OCI-LY3 (cell line): Measurements from ENCODE around the gene STAT6.
A peak's percentile ranks its signal among the peaks of the same experiment; 100 is the strongest.

Experiments
- H2AFZ ChIP-seq: fragments of 200-600, 300-600 bp; shearing (Covaris generic); 2 replicates; pipeline ENCODE4 v1.6.0; 2014; ENCODE audit warnings: antibody characterized with exemption, low read depth, low read length
- H3K27ac ChIP-seq: fragments of 200-600, 300-600 bp; sonication (generic); 2 replicates; pipeline ENCODE4 v1.5.1; 2014; ENCODE audit warnings: mild to moderate bottlenecking, low read length, moderate library complexity, mixed read lengths
- H3K27me3 ChIP-seq: fragments of 200-600, 300-600 bp; sonication (generic); 2 replicates; pipeline ENCODE4 v1.6.1; 2014; ENCODE audit warnings: low read depth, low read length, mixed read lengths
- H3K36me3 ChIP-seq: fragments of 200-600, 300-600 bp; sonication (generic); replicated peaks from 2 replicates; pipeline ENCODE3; 2014; ENCODE audit warnings: low read depth, low read length, mixed read lengths
- H3K4me1 ChIP-seq: fragments of 300-600, 200-600 bp; sonication (generic); 2 replicates; pipeline ENCODE4 v1.6.1; 2014; ENCODE audit warnings: low read length, mixed read lengths
- H3K4me2 ChIP-seq: fragments of 200-600, 300-600 bp; sonication (generic); 2 replicates; pipeline ENCODE4 v1.6.1; 2014; ENCODE audit warnings: low read length, mixed read lengths
- H3K4me3 ChIP-seq: fragments of 300-600, 200-600 bp; sonication (generic); 2 replicates; pipeline ENCODE4 v1.5.1; 2014; ENCODE audit warnings: antibody characterized with exemption, mild to moderate bottlenecking, low read length, moderate library complexity
- H3K79me2 ChIP-seq: fragments of 300-600, 200-600 bp; shearing (Covaris generic); 2 replicates; pipeline ENCODE4 v1.6.1; 2014; ENCODE audit warnings: mild to moderate bottlenecking, low read length, mixed read lengths
- H3K9ac ChIP-seq: fragments of 300-600, 200-600 bp; shearing (Covaris generic); 2 replicates; pipeline ENCODE4 v1.6.0; 2014; ENCODE audit warnings: mild to moderate bottlenecking, low read length, moderate library complexity
- H3K9me3 ChIP-seq: fragments of 200-600, 300-600 bp; shearing (Covaris generic); 2 replicates; pipeline ENCODE4 v1.6.1; 2014; ENCODE audit warnings: low read length, mixed read lengths; ENCODE audit not compliant: insufficient read depth
- H4K20me1 ChIP-seq: fragments of 200-600, 300-600 bp; sonication (generic); 2 replicates; pipeline ENCODE4 v1.6.1; 2016; ENCODE audit warnings: low read length, mixed read lengths; ENCODE audit not compliant: insufficient read depth
- EZH2phosphoT487 ChIP-seq: fragments of 200-600 bp; shearing (Covaris generic); IDR thresholded peaks from 2 replicates; pipeline ENCODE4 v1.6.1; 2018; ENCODE audit warnings: antibody characterized with exemption, mixed run types, low read depth
- TF ChIP-seq, protein P1 (sequence below): fragments of 200-600, 300-600 bp; sonication (generic); IDR thresholded peaks from 2 replicates; pipeline ENCODE4 v1.5.1; 2014; ENCODE audit warnings: antibody characterized with exemption, low read length, low read depth

STAT6 gene

DNA sequence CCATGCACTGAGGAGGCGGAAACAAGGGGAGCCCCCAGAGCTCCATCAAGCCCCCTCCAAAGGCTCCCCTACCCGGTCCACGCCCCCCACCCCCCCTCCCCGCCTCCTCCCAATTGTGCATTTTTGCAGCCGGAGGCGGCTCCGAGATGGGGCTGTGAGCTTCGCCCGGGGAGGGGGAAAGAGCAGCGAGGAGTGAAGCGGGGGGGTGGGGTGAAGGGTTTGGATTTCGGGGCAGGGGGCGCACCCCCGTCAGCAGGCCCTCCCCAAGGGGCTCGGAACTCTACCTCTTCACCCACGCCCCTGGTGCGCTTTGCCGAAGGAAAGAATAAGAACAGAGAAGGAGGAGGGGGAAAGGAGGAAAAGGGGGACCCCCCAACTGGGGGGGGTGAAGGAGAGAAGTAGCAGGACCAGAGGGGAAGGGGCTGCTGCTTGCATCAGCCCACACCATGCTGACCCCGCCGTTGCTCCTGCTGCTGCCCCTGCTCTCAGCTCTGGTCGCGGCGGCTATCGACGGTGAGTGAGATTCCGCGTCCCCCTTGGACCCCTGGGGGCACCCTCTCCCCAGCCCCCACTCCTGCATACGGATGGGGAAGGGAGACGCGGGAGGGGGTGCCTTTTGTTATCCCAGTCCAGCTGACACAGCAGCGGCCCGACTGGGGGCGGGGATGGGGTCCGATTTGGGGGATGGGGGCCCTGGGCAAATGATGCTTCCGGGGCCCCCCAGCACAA is 17.5 kb upstream of the STAT6 start:
- no peaks in the 10 kb centered on the region for H4K20me1 ChIP-seq
- H2AFZ ChIP-seq: no peak overlapping the region
- peaks cover 32% of the 10 kb centered on the region for H3K4me1 ChIP-seq
- peak overlapping the region; percentile 72; the same call in 1 of the 2 replicates for H3K9ac ChIP-seq
- H3K27ac ChIP-seq: no peak overlapping the region
- peaks cover 3% of the 10 kb centered on the region for H3K36me3 ChIP-seq
- no peaks in the 10 kb centered on the region for H3K79me2 ChIP-seq
- H3K4me3 ChIP-seq: peak overlapping the region; percentile 84
- TF ChIP-seq, protein P1, sequence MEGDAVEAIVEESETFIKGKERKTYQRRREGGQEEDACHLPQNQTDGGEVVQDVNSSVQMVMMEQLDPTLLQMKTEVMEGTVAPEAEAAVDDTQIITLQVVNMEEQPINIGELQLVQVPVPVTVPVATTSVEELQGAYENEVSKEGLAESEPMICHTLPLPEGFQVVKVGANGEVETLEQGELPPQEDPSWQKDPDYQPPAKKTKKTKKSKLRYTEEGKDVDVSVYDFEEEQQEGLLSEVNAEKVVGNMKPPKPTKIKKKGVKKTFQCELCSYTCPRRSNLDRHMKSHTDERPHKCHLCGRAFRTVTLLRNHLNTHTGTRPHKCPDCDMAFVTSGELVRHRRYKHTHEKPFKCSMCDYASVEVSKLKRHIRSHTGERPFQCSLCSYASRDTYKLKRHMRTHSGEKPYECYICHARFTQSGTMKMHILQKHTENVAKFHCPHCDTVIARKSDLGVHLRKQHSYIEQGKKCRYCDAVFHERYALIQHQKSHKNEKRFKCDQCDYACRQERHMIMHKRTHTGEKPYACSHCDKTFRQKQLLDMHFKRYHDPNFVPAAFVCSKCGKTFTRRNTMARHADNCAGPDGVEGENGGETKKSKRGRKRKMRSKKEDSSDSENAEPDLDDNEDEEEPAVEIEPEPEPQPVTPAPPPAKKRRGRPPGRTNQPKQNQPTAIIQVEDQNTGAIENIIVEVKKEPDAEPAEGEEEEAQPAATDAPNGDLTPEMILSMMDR: no peak
- TF ChIP-seq EZH2phosphoT487: no peak
- peaks cover 42% of the 10 kb centered on the region for H3K27me3 ChIP-seq
- H3K4me2 ChIP-seq: peak overlapping the region; percentile 78
- peaks cover 5% of the 10 kb centered on the region; the same call in 1 of the 2 replicates for H3K9me3 ChIP-seq

DNA sequence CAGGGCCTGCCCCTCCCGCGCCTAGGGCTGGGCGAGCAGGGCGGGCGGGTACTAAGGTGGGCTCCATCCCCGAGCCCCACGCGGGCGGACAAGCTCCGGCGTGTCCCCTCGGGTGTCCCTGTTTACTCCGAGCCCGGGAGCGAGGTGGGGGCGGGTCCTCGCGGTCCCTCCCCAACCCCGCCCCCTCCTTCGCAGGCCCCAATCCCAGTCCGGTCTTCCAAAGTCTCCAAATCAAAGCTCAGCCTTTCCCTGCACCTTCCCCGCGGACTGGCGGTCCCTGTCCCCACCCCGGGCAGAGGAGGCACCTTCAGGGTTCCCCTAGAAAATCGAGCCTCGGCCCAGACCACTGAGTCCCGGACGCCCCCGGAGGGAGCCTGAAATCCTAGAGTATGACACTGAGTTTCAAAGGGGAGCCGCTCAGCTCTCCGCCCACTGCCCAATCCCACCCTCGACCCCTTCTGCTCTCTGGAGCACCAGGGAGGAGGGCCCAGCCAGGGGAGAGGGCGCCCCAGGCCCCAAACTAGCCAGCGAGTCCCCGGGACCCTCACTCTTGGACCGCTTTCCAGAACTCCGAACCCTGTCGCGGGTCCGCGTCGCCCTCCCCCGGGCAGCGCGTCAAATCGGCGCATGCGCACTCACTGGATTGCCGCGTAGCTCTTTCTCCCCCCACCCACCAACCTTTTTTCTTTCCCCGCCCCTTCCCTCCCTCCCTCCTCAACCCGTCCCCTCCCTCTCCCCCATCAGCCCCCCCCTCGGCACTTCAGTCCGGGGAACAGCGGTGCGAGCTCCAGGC is 16.8 kb upstream of the STAT6 start, which contains the start of gene LRP1:
Gene LRP1, plus strand, starts transcription at position 758 of the 793 bp plus-strand sequence. CDS start 482 bp downstream, outside the sequence.
- TF ChIP-seq, protein P1: no peak
- TF ChIP-seq EZH2phosphoT487: no peak
- Histone ChIP-seq H3K4me2 (peak within 1 kb of the TSS; percentile 78), H3K9ac (peak within 1 kb of the TSS; percentile 72), H3K9me3 (peaks cover 7% of the 10 kb centered on the region; the same call in 1 of the 2 replicates), H3K4me3 (peak within 1 kb of the TSS; percentile 84), H2AFZ (peak within 1 kb of the TSS; percentile 96), H3K27me3 (peaks cover 42% of the 10 kb centered on the region), H3K27ac (no peak within 1 kb of the TSS), H3K79me2 (no peaks in the 10 kb centered on the region), H3K4me1 (peaks cover 32% of the 10 kb centered on the region), H3K36me3 (peaks cover 3% of the 10 kb centered on the region), H4K20me1 (no peaks in the 10 kb centered on the region)

DNA sequence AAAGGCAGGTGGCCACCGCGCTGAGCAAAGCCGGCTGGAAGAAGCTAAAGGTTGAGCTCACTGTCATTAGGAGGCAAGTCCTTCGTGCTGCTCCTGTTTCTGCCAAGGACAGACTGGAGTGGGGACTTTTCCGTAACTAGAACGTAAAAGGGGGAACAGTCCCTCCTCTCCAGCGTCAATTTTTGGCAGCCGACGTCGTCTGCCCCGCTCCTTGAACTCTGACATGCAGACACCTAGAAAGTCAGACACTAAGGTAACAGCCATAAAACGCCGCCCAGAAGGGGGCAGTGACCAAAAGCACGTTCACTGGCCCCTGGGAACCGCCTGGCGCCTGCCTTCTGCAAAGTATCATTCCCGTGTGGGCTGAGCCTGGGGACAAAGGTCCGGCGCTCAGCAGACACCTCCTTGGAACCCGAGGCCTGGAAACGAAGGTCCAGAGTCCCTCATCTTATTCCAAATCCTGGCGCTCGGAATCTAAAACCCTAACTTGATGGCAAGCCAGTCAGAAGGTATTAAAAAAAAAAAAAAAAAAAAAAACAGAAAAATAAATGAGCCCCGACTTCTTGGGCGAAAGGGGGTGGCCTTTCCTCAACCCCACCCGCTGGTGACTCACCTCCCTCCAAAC is 16.1 kb upstream of the STAT6 start:
- H3K79me2 ChIP-seq: no peaks in the 10 kb centered on the region
- H3K4me3 ChIP-seq: peak overlapping the region; percentile 84
- H3K9me3 ChIP-seq: peaks cover 7% of the 10 kb centered on the region; the same call in 1 of the 2 replicates
- H3K27me3 ChIP-seq: peaks cover 42% of the 10 kb centered on the region
- H3K27ac ChIP-seq: no peak overlapping the region
- H3K9ac ChIP-seq: peak overlapping the region; percentile 72
- H4K20me1 ChIP-seq: no peaks in the 10 kb centered on the region
- peak overlapping the region; percentile 96; the same call in 1 of the 2 replicates for H2AFZ ChIP-seq
- H3K4me2 ChIP-seq: peak overlapping the region; percentile 78
- peaks cover 32% of the 10 kb centered on the region for H3K4me1 ChIP-seq
- TF ChIP-seq EZH2phosphoT487: no peak
- TF ChIP-seq, protein P1: peak; percentile 54
- H3K36me3 ChIP-seq: peaks cover 3% of the 10 kb centered on the region

DNA sequence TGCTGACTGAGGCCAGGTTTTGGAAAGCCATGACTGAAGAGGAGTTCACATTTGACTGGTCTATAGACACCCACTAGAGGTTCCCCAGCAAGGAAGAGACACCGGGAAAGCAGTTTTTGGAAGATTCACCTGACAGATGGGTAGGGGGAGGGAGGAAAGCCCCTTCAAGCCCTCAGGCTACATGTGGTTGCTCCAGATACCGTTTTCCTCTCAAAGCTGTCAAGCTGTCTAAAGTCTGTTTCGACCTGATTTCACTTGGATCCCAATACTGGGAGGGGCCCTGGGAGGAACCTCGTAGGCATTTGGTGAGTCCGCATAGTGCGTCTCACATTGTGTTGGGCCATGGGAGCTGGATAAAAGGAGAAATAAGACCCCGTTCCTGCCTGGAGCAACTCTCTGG is 15.4 kb upstream of the STAT6 start:
- Histone ChIP-seq H3K36me3 (peaks cover 3% of the 10 kb centered on the region), H2AFZ (no peak overlapping the region), H3K79me2 (no peaks in the 10 kb centered on the region), H3K4me2 (peak overlapping the region; percentile 78; the same call in 1 of the 2 replicates), H3K9me3 (peaks cover 7% of the 10 kb centered on the region; the same call in 1 of the 2 replicates), H3K9ac (no peak overlapping the region), H4K20me1 (no peaks in the 10 kb centered on the region), H3K27ac (no peak overlapping the region), H3K4me1 (peaks cover 32% of the 10 kb centered on the region), H3K27me3 (peaks cover 37% of the 10 kb centered on the region), H3K4me3 (no peak overlapping the region)
- no peak for TF ChIP-seq EZH2phosphoT487
- TF ChIP-seq, protein P1: no peak
